ENCODE results near the gene FAM131A. TPM values are rescaled to one million over a fixed set of nuclear protein-coding genes. Genes with fewer than 3 reads are reported as not detected.

FAM131A gene
- total and polyA plus RNA-seq, 5 donors from 2014 or later: 2.0 to 13.8 (median 2.4) TPM

GRCh38 chr3:184298759-184299487 is 38.5 kb upstream of the FAM131A start, which contains the start of gene PSMD2:
Gene PSMD2, plus strand, starts transcription at chr3:184299241. Its CDS starts 26 bp downstream, at chr3:184299267.
- peaks cover 0 to 36% (median 21%) of the 10 kb centered on the region in 4 donors for H3K4me1 Mint-ChIP-seq
- ATAC-seq (ENCODE audit: low read depth in 2 of 2) (peak; percentile 94 to 96), DNase-seq (peak; percentile 97 to 98 (median 97))
- H3K36me3 ChIP-seq (ENCODE audit: control insufficient read depth, insufficient read depth, low read length): peaks cover 29% of the 10 kb centered on the region
- peak within 1 kb of the TSS; percentile 91 to 97 (median 94) for H3K4me3 Mint-ChIP-seq
- H3K27ac ChIP-seq (ENCODE audit: insufficient read depth, low read length, poor library complexity, severe bottlenecking): peak within 1 kb of the TSS; percentile 82
- peak within 1 kb of the TSS; percentile 93 for H3K4me3 ChIP-seq (ENCODE audit: low read depth, low read length)
- peaks cover 14% of the 10 kb centered on the region for H3K4me1 ChIP-seq (ENCODE audit: control insufficient read depth, insufficient read depth, low read length, poor library complexity, severe bottlenecking)
- no peaks in the 10 kb centered on the region for H3K27me3 ChIP-seq (ENCODE audit: control insufficient read depth, insufficient read depth, low read length)
- H3K9me3 ChIP-seq (ENCODE audit: control insufficient read depth in 2 of 2, low read length in 2 of 2): no peaks in the 10 kb centered on the region
- peak within 1 kb of the TSS; percentile 94 to 97 (median 97) for H3K27ac Mint-ChIP-seq
- H3K9me3 Mint-ChIP-seq: peaks cover 0 to 1% (median 0%) of the 10 kb centered on the region in 7 donors
- peaks cover 5% of the 10 kb centered on the region for H3K27me3 Mint-ChIP-seq
- peaks cover 12% of the 10 kb centered on the region for H3K36me3 Mint-ChIP-seq

- no peaks in the 10 kb centered on the region for H3K27me3 ChIP-seq (ENCODE audit: control insufficient read depth, insufficient read depth, low read length)
- no peaks in the 10 kb centered on the region for H3K9me3 ChIP-seq (ENCODE audit: control insufficient read depth in 2 of 2, low read length in 2 of 2)
- H3K27ac Mint-ChIP-seq: peak overlapping the region; percentile 91 to 97 (median 92)
- H3K4me3 Mint-ChIP-seq: peak overlapping the region; percentile 91 to 97 (median 94)
- DNase-seq: no peak
- H3K4me3 ChIP-seq (ENCODE audit: low read depth, low read length): peak overlapping the region; percentile 92
- peaks cover 0 to 36% (median 21%) of the 10 kb centered on the region in 4 donors for H3K4me1 Mint-ChIP-seq
- peak overlapping the region; percentile 82 for H3K27ac ChIP-seq (ENCODE audit: insufficient read depth, low read length, poor library complexity, severe bottlenecking)
- ATAC-seq (ENCODE audit: low read depth in 2 of 2): no peak
- H3K9me3 Mint-ChIP-seq: peaks cover 0 to 3% (median 0%) of the 10 kb centered on the region in 7 donors
- peaks cover 37% of the 10 kb centered on the region for H3K36me3 ChIP-seq (ENCODE audit: control insufficient read depth, insufficient read depth, low read length)
- H3K27me3 Mint-ChIP-seq: peaks cover 5% of the 10 kb centered on the region
- peaks cover 19% of the 10 kb centered on the region for H3K36me3 Mint-ChIP-seq
- H3K4me1 ChIP-seq (ENCODE audit: control insufficient read depth, insufficient read depth, low read length, poor library complexity, severe bottlenecking): peaks cover 14% of the 10 kb centered on the region
These were observed 37.7 kb upstream of the FAM131A start for GRCh38 chr3:184299488-184300377.

- peaks cover 42% of the 10 kb centered on the region for H3K36me3 ChIP-seq (ENCODE audit: control insufficient read depth, insufficient read depth, low read length)
- Mint-ChIP-seq H3K27ac (peak overlapping the region in 2 of 3 donors; percentile 91 to 92), H3K36me3 (peaks cover 19% of the 10 kb centered on the region), H3K4me1 (peaks cover 0 to 36% (median 21%) of the 10 kb centered on the region in 4 donors), H3K9me3 (peaks cover 0 to 1% (median 0%) of the 10 kb centered on the region in 7 donors), H3K27me3 (peaks cover 5% of the 10 kb centered on the region), H3K4me3 (peak overlapping the region; percentile 91 to 97 (median 94))
- H3K27me3 ChIP-seq (ENCODE audit: control insufficient read depth, insufficient read depth, low read length): no peaks in the 10 kb centered on the region
- no peak overlapping the region for H3K27ac ChIP-seq (ENCODE audit: insufficient read depth, low read length, poor library complexity, severe bottlenecking)
- DNase-seq (no peak), ATAC-seq (ENCODE audit: low read depth in 2 of 2) (no peak)
- peak overlapping the region; percentile 92 for H3K4me3 ChIP-seq (ENCODE audit: low read depth, low read length)
- no peaks in the 10 kb centered on the region for H3K9me3 ChIP-seq (ENCODE audit: control insufficient read depth in 2 of 2, low read length in 2 of 2)
- H3K4me1 ChIP-seq (ENCODE audit: control insufficient read depth, insufficient read depth, low read length, poor library complexity, severe bottlenecking): peaks cover 14% of the 10 kb centered on the region
These were observed 37.1 kb upstream of the FAM131A start for GRCh38 chr3:184300378-184300720.

- Histone ChIP-seq H3K9me3 (ENCODE audit: control insufficient read depth in 2 of 2, low read length in 2 of 2) (no peaks in the 10 kb centered on the region), H3K27ac (ENCODE audit: insufficient read depth, low read length, poor library complexity, severe bottlenecking) (no peak overlapping the region), H3K27me3 (ENCODE audit: control insufficient read depth, insufficient read depth, low read length) (no peaks in the 10 kb centered on the region), H3K36me3 (ENCODE audit: control insufficient read depth, insufficient read depth, low read length) (peaks cover 73% of the 10 kb centered on the region), H3K4me3 (ENCODE audit: low read depth, low read length) (no peak overlapping the region), H3K4me1 (ENCODE audit: control insufficient read depth, insufficient read depth, low read length, poor library complexity, severe bottlenecking) (no peaks in the 10 kb centered on the region)
- Mint-ChIP-seq H3K27me3 (no peaks in the 10 kb centered on the region), H3K9me3 (peaks cover 0 to 1% (median 0%) of the 10 kb centered on the region in 7 donors), H3K4me3 (peak overlapping the region in 1 of 4 donors; percentile 45), H3K4me1 (peaks cover 0 to 15% (median 5%) of the 10 kb centered on the region in 4 donors), H3K27ac (no peak overlapping the region), H3K36me3 (peaks cover 54% of the 10 kb centered on the region)
- ATAC-seq (ENCODE audit: low read depth in 2 of 2): no peak
- DNase-seq: peak in 1 of 3 donors; percentile 26
These were observed 31.8 kb upstream of the FAM131A start for GRCh38 chr3:184305577-184305976.

- Histone ChIP-seq H3K9me3 (ENCODE audit: control insufficient read depth in 2 of 2, low read length in 2 of 2) (no peaks in the 10 kb centered on the region), H3K4me3 (ENCODE audit: low read depth, low read length) (no peak overlapping the region), H3K4me1 (ENCODE audit: control insufficient read depth, insufficient read depth, low read length, poor library complexity, severe bottlenecking) (no peaks in the 10 kb centered on the region), H3K27me3 (ENCODE audit: control insufficient read depth, insufficient read depth, low read length) (no peaks in the 10 kb centered on the region), H3K36me3 (ENCODE audit: control insufficient read depth, insufficient read depth, low read length) (peaks cover 71% of the 10 kb centered on the region), H3K27ac (ENCODE audit: insufficient read depth, low read length, poor library complexity, severe bottlenecking) (no peak overlapping the region)
- H3K27ac Mint-ChIP-seq: no peak overlapping the region
- H3K9me3 Mint-ChIP-seq: peaks cover 0 to 1% (median 0%) of the 10 kb centered on the region in 7 donors
- H3K36me3 Mint-ChIP-seq: peaks cover 54% of the 10 kb centered on the region
- H3K4me3 Mint-ChIP-seq: peak overlapping the region in 1 of 4 donors; percentile 32
- no peaks in the 10 kb centered on the region for H3K27me3 Mint-ChIP-seq
- no peak for DNase-seq
- ATAC-seq (ENCODE audit: low read depth in 2 of 2): no peak
- H3K4me1 Mint-ChIP-seq: peaks cover 0 to 10% (median 3%) of the 10 kb centered on the region in 4 donors
These were observed 30.9 kb upstream of the FAM131A start for GRCh38 chr3:184306341-184306972.

GRCh38 chr3:184307915-184308314 is 29.5 kb upstream of the FAM131A start:
- no peaks in the 10 kb centered on the region for H3K27me3 Mint-ChIP-seq
- peaks cover 48% of the 10 kb centered on the region for H3K36me3 Mint-ChIP-seq
- H3K4me3 Mint-ChIP-seq: no peak overlapping the region
- peaks cover 0 to 1% (median 0%) of the 10 kb centered on the region in 7 donors for H3K9me3 Mint-ChIP-seq
- H3K27ac ChIP-seq (ENCODE audit: insufficient read depth, low read length, poor library complexity, severe bottlenecking): no peak overlapping the region
- no peaks in the 10 kb centered on the region for H3K4me1 ChIP-seq (ENCODE audit: control insufficient read depth, insufficient read depth, low read length, poor library complexity, severe bottlenecking)
- H3K9me3 ChIP-seq (ENCODE audit: control insufficient read depth in 2 of 2, low read length in 2 of 2): no peaks in the 10 kb centered on the region
- peaks cover 0 to 2% (median under 1%) of the 10 kb centered on the region in 4 donors for H3K4me1 Mint-ChIP-seq
- DNase-seq (no peak), ATAC-seq (ENCODE audit: low read depth in 2 of 2) (no peak)
- H3K36me3 ChIP-seq (ENCODE audit: control insufficient read depth, insufficient read depth, low read length): peaks cover 56% of the 10 kb centered on the region
- no peaks in the 10 kb centered on the region for H3K27me3 ChIP-seq (ENCODE audit: control insufficient read depth, insufficient read depth, low read length)
- H3K4me3 ChIP-seq (ENCODE audit: low read depth, low read length): no peak overlapping the region
- no peak overlapping the region for H3K27ac Mint-ChIP-seq

GRCh38 chr3:184308744-184309143 is 28.7 kb upstream of the FAM131A start:
- Histone ChIP-seq H3K27me3 (ENCODE audit: control insufficient read depth, insufficient read depth, low read length) (no peaks in the 10 kb centered on the region), H3K27ac (ENCODE audit: insufficient read depth, low read length, poor library complexity, severe bottlenecking) (no peak overlapping the region), H3K4me1 (ENCODE audit: control insufficient read depth, insufficient read depth, low read length, poor library complexity, severe bottlenecking) (no peaks in the 10 kb centered on the region), H3K4me3 (ENCODE audit: low read depth, low read length) (no peak overlapping the region), H3K9me3 (ENCODE audit: control insufficient read depth in 2 of 2, low read length in 2 of 2) (no peaks in the 10 kb centered on the region), H3K36me3 (ENCODE audit: control insufficient read depth, insufficient read depth, low read length) (peaks cover 48% of the 10 kb centered on the region)
- DNase-seq: no peak
- no peaks in the 10 kb centered on the region for H3K27me3 Mint-ChIP-seq
- no peak overlapping the region for H3K4me3 Mint-ChIP-seq
- H3K27ac Mint-ChIP-seq: peak overlapping the region in 1 of 3 donors; percentile 7
- H3K36me3 Mint-ChIP-seq: peaks cover 42% of the 10 kb centered on the region
- no peak for ATAC-seq (ENCODE audit: low read depth in 2 of 2)
- H3K4me1 Mint-ChIP-seq: peaks cover 0 to 2% (median under 1%) of the 10 kb centered on the region in 4 donors
- peaks cover 0 to 1% (median 0%) of the 10 kb centered on the region in 7 donors for H3K9me3 Mint-ChIP-seq

Measured in CD4-positive, CD25-positive, alpha-beta regulatory T cell (primary cell).